WI38 (cell line): ENCODE results near the gene SLC4A4.

Experiments used
- H3K4me3 ChIP-seq: 2 replicates; pipeline ENCODE4 v1.5.1; 2011; ENCODE audit warnings: low read depth, mild to moderate bottlenecking, control low read depth, low read length
- TF ChIP-seq, protein P1 (sequence below): IDR thresholded peaks from 2 replicates; pipeline ENCODE4 v1.5.1; 2012; ENCODE audit warnings: low read depth, mild to moderate bottlenecking, control low read depth, low read length

The SLC4A4 gene

DNA sequence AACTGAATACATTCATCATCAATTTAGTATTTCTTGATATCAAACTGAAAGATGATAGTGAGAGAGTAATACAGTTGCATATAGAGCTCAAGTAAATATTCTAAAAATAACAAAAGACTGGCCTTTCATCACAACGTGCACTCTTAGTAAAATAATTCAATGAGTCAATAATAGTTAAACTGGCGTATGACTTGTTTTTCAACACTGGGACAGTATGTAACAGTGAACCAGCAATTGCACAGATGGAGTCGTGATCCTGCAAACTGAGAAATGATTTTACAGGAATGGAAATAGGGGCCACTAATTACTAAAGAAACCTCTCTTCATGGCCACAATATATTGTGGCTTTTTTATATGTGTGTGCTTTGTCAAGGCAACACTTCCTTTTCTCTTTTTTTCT lies 137.4 kb downstream of the SLC4A4 start:
- TF ChIP-seq, protein P1, sequence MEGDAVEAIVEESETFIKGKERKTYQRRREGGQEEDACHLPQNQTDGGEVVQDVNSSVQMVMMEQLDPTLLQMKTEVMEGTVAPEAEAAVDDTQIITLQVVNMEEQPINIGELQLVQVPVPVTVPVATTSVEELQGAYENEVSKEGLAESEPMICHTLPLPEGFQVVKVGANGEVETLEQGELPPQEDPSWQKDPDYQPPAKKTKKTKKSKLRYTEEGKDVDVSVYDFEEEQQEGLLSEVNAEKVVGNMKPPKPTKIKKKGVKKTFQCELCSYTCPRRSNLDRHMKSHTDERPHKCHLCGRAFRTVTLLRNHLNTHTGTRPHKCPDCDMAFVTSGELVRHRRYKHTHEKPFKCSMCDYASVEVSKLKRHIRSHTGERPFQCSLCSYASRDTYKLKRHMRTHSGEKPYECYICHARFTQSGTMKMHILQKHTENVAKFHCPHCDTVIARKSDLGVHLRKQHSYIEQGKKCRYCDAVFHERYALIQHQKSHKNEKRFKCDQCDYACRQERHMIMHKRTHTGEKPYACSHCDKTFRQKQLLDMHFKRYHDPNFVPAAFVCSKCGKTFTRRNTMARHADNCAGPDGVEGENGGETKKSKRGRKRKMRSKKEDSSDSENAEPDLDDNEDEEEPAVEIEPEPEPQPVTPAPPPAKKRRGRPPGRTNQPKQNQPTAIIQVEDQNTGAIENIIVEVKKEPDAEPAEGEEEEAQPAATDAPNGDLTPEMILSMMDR, result no peak
- no peak overlapping the region for H3K4me3 ChIP-seq

DNA sequence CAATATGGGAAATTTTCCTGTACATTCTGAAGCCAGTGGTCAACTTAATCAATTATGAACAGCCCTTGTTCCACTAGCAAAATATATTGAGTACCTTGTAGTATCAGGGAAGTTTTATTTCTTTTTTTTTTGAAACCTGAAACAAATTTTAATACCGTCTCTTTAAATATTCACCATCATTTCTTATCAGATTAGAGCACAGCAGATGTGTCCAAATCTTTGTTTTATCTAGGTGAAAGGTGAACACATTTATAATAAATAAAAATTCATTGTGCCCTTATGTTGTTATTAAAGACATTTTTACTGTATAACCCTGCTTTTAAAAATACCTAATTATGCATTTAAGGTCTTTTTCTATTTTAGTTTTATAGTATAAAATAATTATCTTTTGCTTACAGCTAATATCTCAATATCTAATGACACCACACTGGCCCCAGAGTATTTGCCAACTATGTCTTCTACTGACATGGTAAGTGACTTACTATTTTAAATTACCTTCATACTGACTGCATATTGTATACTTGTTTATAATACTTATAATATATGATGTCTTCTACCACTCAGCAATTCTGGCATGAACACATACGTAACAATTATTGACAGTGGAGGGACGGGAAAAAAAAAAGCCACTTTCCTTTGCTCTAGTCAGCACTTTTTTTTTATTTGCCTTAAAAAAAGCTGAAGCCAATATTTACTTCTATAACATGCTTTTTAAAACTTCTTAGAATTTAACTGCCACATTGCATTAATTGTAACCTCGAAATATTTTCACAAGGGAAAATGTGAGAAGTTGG lies 147.9 kb downstream of the SLC4A4 start:
- no peak overlapping the region for H3K4me3 ChIP-seq
- TF ChIP-seq, protein P1, result no peak

GRCh38 chr4:71487344-71487920 lies 148.6 kb downstream of the SLC4A4 start:
- TF ChIP-seq, protein P1, result no peak

GRCh38 chr4:71494539-71494938 lies 155.7 kb downstream of the SLC4A4 start:
- TF ChIP-seq, protein P1, result no peak
- no peak overlapping the region for H3K4me3 ChIP-seq

More at GRCh38 chr4:71487344-71487920, 148.6 kb downstream of the SLC4A4 start:
- H3K4me3 ChIP-seq, result no peak overlapping the region

GRCh38 chr4:71495454-71495853 lies 156.6 kb downstream of the SLC4A4 start:
- TF ChIP-seq, protein P1, result no peak
- no peak overlapping the region for H3K4me3 ChIP-seq

DNA sequence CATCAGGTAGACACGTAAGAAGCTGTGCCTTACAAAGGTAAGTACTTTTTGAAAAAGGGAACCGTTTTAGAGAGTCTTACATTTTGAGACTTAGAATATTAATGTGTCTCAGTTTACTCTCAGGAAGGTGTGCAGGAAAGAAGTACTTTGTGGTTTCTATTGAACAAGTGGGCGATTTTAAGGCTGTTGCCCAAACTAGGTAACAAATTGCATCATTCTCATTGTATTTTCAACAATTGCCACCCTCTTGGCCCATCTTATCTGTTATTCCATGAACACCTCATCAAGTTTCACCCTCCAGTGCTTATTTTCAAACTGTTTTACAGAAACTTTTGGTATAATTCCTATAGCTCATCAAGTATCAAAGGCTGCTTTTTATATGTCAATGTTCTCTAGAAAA lies 158.3 kb downstream of the SLC4A4 start:
- TF ChIP-seq, protein P1, result no peak
- no peak overlapping the region for H3K4me3 ChIP-seq

DNA sequence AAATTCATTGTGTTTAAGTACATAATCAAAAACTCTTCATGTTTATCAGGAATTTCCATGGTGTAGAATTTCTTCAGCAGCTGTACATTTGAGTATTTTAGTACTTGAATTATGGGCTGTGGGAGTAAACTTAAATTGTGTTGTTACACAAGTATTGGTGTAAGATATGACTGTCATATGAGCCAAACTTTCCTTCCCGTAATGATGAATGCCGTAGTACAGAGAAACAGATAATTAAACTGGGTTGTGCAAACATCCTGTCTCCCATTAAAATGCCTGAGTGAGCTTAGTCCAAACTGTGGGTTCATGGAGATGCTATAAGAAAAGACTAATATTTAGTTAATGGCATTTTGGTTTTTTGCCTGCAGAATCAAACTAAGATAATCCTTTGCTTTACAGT lies 159.2 kb downstream of the SLC4A4 start:
- TF ChIP-seq, protein P1, result no peak
- no peak overlapping the region for H3K4me3 ChIP-seq
